ENCODE measurements around the gene DCAF17.
"Not testable (repeated sequence)": the region's sequence is repeated elsewhere in the genome, so short reads cannot be mapped to it uniquely, and the experiment has no call there.

DCAF17 gene

DNA sequence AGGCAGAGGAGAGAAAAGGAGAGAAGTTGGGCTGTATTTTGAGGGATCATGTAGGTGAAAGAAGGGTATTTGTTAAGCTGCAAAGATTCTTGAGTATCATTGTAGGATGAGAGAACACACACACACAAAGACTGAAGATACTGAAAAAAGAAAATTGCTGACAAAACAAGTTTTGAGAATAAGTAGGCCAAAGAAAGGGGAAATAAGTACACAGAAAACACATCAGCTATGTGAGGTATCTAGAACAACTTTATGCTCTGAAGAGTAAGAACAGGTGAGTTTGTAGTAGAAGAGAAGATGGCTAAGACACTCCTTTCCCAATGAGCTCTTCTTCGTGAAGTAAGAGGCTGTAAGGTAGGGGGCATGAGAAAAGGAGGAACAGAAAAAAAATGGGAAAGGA lies 28.5 kb upstream of the DCAF17 start:
- H3K27me3 Mint-ChIP-seq: no peaks in the 10 kb centered on the region
- H3K4me1 Mint-ChIP-seq: peaks cover 18% of the 10 kb centered on the region
- peaks cover 18 to 19% of the 10 kb centered on the region in 2 donors for H3K9me3 Mint-ChIP-seq
- H3K4me3 Mint-ChIP-seq: no peak overlapping the region
- DNase-seq (no peak), ATAC-seq (no peak)
- no peak overlapping the region for H3K27ac Mint-ChIP-seq

DNA sequence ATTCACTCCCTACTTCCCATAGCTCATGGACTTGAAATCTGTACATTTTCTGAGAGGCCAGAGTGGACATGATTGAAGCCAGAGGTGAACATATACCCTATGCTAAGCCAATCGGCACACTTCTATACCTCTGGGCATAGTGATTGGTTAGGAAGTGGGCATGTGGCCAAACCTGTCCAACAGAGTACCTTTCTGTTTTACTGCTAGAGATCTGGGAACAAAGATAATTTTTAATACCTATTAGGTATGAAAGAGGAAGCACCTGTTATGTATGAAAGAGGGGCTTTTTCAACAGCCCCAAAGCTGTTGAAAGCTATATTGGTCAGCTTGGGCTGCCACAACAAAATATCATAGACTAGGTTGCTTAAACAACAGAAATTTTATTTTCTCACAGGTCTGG lies 28.0 kb upstream of the DCAF17 start:
- DNase-seq: no peak
- H3K27me3 Mint-ChIP-seq: no peaks in the 10 kb centered on the region
- ATAC-seq: no peak
- H3K4me3 Mint-ChIP-seq: no peak overlapping the region
- peaks cover 18% of the 10 kb centered on the region for H3K4me1 Mint-ChIP-seq
- peak overlapping the region in 1 of 2 donors; percentile 10 for H3K27ac Mint-ChIP-seq
- H3K9me3 Mint-ChIP-seq: peaks cover 18 to 19% of the 10 kb centered on the region in 2 donors

DNA sequence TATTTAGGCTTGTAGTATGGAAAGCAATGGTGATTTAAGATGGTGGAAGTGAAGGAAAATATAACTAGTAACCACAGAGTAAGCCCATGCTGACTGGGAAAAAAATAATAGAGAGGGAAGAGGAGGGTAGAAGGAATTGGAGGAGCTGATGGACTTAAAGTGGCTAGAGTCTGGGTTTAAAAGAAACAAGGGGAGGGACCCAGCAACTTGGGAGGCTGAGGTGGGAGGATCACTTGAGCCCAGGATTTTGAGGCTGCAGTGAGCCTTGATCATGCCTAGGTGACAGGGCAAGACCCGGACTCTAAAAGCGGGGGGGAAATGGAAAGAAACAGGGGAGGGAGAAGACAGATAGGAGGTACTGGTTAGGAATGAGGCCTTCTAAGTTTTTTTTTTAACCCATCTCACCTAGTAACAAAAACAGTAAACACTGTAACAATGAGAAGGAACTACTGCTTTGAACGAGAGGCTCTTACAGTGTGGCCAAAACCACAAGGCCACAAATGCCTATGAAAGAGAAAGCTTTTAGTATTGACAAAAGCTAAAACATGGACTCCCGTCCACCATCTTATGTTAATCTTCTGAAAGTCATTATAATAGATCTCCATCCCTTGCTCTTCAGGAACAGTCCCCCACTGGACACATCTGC lies 26.9 kb upstream of the DCAF17 start:
- no peak for DNase-seq
- peak; percentile 74 for ATAC-seq
- Mint-ChIP-seq H3K4me3 (no peak overlapping the region), H3K27me3 (no peaks in the 10 kb centered on the region), H3K27ac (peak overlapping the region in 1 of 2 donors; percentile 53), H3K4me1 (peaks cover 21% of the 10 kb centered on the region), H3K9me3 (peaks cover 11 to 13% of the 10 kb centered on the region in 2 donors)

DNA sequence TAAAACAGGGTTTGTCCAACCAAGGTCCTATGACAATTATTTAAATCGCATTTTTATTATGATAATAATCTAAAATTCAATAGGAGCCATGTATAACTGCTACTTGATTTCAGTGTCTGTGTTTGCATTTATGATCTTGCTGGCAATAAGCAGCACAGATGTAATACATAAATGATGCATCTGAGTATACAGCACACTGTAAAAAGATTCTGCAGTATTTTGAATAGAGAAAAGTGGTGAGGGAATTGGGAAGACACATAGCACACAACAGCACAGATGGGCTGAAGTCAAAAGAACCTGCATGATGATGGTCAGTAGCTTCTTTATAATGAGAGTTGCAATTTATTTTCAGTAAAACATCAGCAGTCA lies 26.4 kb upstream of the DCAF17 start:
- DNase-seq: no peak
- H3K27ac Mint-ChIP-seq: no peak overlapping the region
- peaks cover 7 to 11% of the 10 kb centered on the region in 2 donors for H3K9me3 Mint-ChIP-seq
- H3K27me3 Mint-ChIP-seq: no peaks in the 10 kb centered on the region
- ATAC-seq: no peak
- H3K4me1 Mint-ChIP-seq: peaks cover 23% of the 10 kb centered on the region
- H3K4me3 Mint-ChIP-seq: no peak overlapping the region

DNA sequence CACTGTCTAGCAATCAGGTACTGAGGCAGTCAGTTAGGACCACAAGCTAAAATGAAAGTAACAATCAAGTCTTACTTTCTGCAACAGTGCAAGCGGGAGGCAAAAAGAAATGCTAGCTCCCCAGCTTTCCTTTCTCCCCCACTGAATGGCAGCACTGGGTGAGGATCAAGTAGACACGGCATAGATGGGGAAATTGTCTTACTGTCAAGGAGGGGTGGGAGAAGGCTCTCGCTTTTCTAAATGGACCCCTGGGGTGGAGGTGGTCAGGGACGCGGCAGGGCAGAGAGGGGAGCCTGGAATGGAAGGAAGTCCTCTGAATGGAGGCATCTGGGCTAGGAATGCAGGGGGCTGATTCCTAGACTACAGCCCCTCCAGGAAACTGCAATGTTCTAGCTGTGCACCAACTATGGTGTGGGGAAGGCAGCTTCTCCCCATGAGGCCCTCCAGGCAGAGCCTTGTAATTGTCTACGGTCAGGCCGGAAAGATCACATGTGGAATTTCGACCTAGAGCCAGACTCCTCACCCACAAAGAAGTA lies 24.5 kb upstream of the DCAF17 start:
- peak overlapping the region; percentile 61 to 64 for H3K4me3 Mint-ChIP-seq
- H3K9me3 Mint-ChIP-seq: peaks cover 7% of the 10 kb centered on the region in 2 donors
- no peaks in the 10 kb centered on the region for H3K27me3 Mint-ChIP-seq
- H3K4me1 Mint-ChIP-seq: peaks cover 17% of the 10 kb centered on the region
- ATAC-seq (no peak), DNase-seq (no peak)
- no peak overlapping the region for H3K27ac Mint-ChIP-seq

DNA sequence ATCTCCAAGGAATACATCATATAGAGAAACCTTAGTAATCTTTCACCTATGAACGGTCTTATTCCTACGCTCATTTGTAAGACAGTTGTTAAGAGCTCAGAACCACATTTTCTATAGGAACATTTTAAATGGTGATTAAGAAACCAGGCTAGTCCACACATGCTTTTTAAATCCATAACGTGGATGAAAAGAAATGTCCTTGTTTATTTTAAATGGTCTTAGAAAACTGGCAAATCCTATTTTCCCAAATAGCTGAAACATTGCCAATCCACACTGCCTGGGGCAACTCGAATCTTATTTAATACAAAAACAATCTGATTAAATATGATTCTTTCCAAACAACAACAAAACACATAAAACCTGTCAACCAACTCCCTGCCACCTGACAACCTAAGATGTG lies 23.9 kb upstream of the DCAF17 start:
- Mint-ChIP-seq H3K4me3 (no peak overlapping the region), H3K4me1 (peaks cover 22% of the 10 kb centered on the region), H3K27ac (no peak overlapping the region), H3K9me3 (peaks cover 2 to 3% of the 10 kb centered on the region in 2 donors), H3K27me3 (no peaks in the 10 kb centered on the region)
- ATAC-seq (no peak), DNase-seq (no peak)

DNA sequence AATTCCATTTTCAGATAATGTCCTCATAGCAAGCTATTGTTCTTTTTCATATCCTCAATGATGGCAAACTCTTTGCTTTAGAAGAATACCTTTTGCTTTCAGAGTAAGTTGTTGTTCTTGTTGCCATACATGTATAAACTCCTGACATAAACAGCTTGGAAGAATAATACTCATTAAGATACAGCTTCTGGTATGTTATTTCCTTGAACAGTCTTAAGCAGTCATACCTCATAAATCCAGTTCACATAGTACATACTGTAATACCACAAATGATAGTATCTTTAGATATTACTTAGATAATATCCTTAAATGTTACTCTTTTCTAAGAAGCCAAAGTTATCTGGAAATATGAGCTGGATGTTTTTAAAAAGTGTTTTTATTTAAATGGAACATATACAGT lies 23.4 kb upstream of the DCAF17 start:
- DNase-seq (no peak), ATAC-seq (no peak)
- Mint-ChIP-seq H3K9me3 (no peaks in the 10 kb centered on the region), H3K4me3 (no peak overlapping the region), H3K27ac (no peak overlapping the region), H3K27me3 (no peaks in the 10 kb centered on the region), H3K4me1 (peaks cover 25% of the 10 kb centered on the region)

DNA sequence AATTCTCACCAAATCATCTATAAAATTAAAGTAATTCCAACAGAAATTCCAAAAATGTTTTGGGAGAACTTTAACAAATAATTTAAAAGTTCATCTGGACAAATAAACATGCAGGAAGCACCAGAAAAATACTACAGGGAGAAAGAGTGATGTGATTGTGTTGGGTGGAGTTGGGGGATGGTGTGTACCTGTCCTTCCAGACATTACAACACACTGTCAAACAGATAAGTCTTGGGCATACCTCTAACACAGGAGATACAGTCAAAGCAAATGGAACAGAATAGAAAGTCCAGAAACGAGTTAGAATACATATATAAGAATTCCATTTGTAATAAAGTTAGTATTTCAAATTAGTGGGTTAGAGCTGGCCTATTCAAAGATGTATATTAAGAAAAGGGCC lies 22.8 kb upstream of the DCAF17 start:
- DNase-seq (no peak), ATAC-seq (no peak)
- H3K27ac Mint-ChIP-seq: peak overlapping the region in 1 of 2 donors; percentile 71
- no peak overlapping the region for H3K4me3 Mint-ChIP-seq
- H3K27me3 Mint-ChIP-seq: no peaks in the 10 kb centered on the region
- H3K9me3 Mint-ChIP-seq: no peaks in the 10 kb centered on the region
- H3K4me1 Mint-ChIP-seq: peaks cover 31% of the 10 kb centered on the region

DNA sequence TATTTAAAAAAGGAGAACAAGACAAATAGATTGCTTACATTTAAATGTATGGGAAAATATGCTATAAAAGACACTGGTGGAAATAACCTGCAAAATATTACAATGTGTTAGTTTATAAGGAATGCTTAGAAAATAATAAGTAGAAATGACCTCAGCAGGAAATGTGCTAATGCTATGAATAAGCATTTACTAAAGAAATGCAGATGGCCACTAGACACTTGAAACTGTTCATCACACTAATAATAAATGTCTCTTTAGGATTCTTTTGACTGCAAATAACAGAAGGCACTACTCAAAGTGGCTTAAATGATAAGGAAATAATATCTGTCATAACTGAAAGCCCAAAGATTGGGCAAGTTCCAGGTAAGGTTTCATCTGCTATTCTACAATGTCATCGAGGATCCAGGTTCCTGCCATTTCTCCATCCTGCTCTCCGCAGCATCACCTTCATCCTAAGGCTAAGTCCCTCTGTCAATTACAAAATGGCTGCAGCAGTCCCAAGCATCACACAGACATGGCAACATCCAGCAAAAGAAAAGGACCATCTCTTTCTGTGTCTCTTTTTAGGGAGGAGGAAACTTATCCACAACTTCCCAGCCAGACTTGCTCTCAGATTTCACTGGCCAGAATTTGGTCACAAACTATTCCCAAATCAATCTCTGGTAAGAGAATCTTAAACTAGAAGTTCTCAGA lies 22.1 kb upstream of the DCAF17 start:
- DNase-seq: no peak
- no peaks in the 10 kb centered on the region for H3K27me3 Mint-ChIP-seq
- ATAC-seq: no peak
- H3K4me3 Mint-ChIP-seq: no peak overlapping the region
- no peaks in the 10 kb centered on the region for H3K9me3 Mint-ChIP-seq
- no peak overlapping the region for H3K27ac Mint-ChIP-seq
- H3K4me1 Mint-ChIP-seq: peaks cover 34% of the 10 kb centered on the region

DNA sequence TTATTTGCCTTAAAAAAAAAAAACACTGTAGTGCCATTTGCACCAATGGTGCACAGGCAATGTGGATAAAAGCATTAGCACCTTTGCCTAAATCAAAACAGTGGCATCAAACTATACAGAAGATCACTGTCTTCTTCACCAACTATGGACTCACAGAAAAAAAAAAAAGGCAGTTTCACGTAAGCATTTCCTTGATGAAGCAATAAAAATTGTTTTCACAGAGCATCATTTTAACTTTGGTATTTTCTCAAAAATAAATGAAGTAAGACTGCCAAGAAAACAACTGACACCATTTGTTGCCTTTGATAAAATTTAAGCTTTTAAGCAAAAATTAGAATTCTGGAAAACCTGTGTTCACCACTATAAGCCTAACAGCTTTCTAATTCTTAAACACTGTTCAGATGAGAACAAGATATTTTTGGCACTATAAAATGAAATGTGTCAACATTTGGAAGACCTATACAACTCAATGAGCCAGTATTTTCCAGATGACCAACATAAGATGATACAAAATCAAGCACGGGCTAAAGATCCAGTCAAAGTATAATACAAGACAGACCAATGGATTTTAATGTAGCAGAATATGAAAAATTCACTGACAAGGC lies 21.4 kb upstream of the DCAF17 start:
- H3K4me3 Mint-ChIP-seq: no peak overlapping the region
- H3K9me3 Mint-ChIP-seq: no peaks in the 10 kb centered on the region
- DNase-seq (no peak), ATAC-seq (no peak)
- peaks cover 31% of the 10 kb centered on the region for H3K4me1 Mint-ChIP-seq
- no peak overlapping the region for H3K27ac Mint-ChIP-seq
- H3K27me3 Mint-ChIP-seq: no peaks in the 10 kb centered on the region

DNA sequence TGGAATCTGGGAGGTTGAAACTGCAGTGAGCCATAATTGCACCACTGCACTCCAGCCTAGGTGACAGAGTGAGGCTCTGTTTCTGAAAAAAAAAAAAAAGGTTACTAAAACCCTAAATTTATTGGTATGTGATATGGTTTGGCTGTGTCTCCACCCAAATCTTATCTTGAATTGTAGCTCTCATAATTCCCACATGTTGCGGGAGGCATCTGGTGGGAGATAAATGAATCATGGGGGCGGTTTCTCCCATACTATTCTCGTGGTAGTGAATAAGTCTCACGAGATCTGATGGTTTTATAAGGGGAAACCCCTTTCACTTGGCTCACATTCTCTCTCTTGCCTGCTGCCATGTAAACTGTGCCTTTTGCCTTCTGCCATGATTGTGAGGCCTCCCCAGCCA lies 19.4 kb upstream of the DCAF17 start:
- H3K27ac Mint-ChIP-seq, H3K27me3 Mint-ChIP-seq, H3K9me3 Mint-ChIP-seq, DNase-seq, H3K4me3 Mint-ChIP-seq, ATAC-seq: not testable (repeated sequence)
- H3K4me1 Mint-ChIP-seq: peaks cover 32% of the 10 kb centered on the region

DNA sequence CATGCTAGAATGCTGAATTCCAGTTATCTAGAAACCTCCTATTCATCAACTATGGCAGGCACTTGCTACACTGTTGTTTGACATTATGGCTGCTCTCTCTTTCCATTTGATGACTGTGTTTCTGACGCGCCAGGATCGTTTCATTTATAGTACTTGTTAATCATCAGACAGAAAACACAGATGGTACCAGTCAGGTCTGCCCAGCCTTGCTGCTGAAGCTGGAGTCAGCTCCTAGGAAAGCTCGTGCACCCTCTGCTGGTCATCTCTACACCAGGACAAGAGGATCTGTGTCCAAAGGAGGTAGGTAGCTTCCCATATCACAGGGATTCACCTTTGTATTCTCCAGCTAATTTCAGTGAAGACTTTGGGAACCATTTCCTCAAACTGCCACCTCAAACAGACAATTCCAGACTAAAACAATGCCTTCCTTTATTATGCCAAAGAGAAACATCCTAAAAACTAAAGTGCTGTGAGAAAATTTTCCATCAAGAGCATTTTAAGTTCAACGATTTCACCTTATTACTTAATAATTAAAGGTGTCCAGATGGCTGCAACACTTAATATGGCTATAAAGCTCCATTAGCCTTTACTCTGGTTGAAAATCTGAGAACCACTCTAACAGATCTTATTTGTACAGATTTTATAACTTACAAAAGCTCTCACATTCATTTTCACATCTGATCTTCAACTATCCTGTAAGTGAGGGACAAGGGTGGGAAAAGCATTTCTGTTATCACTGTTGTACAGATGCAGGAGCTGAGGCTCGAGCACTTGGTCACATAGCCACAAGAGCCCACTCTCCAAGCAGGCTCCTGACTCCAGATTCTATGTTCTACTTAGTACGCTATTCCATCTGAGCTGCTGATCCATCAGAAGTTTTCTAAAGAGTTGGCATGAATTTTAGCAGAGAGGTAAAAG lies 17.8 kb upstream of the DCAF17 start:
- peaks cover 44% of the 10 kb centered on the region for H3K4me1 Mint-ChIP-seq

DNA sequence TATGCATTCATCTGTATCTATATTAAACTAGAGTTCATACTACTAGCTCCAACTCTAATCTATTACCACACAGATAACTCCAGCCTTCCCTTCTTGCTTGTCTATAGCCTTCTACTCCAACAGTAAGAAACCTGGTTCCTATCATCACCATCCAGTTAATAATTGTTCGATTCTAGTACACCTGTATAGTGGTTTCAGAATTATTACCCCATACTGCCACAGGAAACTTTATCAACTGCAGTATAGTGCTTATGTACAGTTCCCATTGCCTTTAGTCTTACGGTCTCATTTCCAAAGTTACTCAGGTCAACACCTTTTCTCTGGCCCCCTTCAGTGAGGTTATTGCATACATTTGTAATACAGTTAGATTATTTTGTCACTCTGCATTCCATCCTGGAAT lies 14.7 kb upstream of the DCAF17 start:
- H3K27ac Mint-ChIP-seq: no peak overlapping the region
- H3K4me3 Mint-ChIP-seq: no peak overlapping the region
- H3K27me3 Mint-ChIP-seq: no peaks in the 10 kb centered on the region
- H3K4me1 Mint-ChIP-seq: peaks cover 46% of the 10 kb centered on the region
- ATAC-seq: no peak
- no peak for DNase-seq
- peaks cover 16 to 18% of the 10 kb centered on the region in 2 donors for H3K9me3 Mint-ChIP-seq

More for the DNA sequence above, 17.8 kb upstream of the DCAF17 start:
- H3K4me3 Mint-ChIP-seq: peak overlapping the region; percentile 7 to 52
- ATAC-seq: peak; percentile 97
- no peaks in the 10 kb centered on the region for H3K27me3 Mint-ChIP-seq
- peak overlapping the region; percentile 3 to 86 for H3K27ac Mint-ChIP-seq
- DNase-seq: peak; percentile 72 to 83
- H3K9me3 Mint-ChIP-seq: peaks cover 0 to 5% of the 10 kb centered on the region in 2 donors

DNA sequence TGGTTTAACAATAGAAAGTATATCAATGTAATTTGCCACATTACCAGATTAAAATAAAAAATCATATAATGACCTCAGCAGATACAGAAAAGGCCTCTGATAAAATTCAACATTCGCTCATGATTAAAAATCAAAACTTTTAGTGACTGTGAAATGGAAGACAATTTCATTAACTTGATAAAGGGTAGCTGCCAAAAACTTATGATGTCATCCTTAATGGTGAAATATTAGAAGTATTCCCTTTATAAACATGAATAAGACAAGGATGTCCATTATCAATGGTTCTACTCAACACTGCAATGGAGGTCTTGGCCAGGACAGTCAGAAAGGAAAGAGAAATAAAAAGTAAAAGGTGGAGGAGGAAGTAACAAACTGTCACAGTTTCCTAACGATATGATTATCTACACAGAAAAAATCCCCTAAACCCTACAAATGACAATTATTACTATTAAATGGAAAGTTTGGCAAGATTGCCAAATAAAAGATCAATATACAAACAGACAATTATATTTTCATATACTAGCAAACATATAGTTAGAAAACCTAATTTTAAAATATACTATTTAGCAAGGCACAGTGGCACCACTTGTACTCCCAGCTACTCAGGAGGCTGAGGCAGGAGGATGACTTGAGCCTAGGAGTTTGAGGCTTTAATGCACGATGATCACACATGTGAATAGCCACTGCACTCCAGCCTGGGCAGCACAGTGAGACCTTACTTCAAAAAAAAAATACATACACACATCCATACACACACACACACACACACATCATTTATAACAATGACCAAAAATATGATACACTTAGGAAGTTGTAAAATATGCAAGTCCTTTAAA lies 13.1 kb upstream of the DCAF17 start:
- peak; percentile 81 for ATAC-seq
- Mint-ChIP-seq H3K9me3 (peaks cover 20 to 32% of the 10 kb centered on the region in 2 donors), H3K4me1 (peaks cover 35% of the 10 kb centered on the region), H3K27me3 (no peaks in the 10 kb centered on the region), H3K4me3 (peak overlapping the region; percentile 6 to 33), H3K27ac (peak overlapping the region in 1 of 2 donors; percentile 0)
- DNase-seq: no peak

Measured in stimulated activated naive CD8-positive, alpha-beta T cell treated with anti-CD3 and anti-CD28 coated beads, Interleukin-15, amount 100 ng/mL, for 72 hours (primary cell).